ENCODE data around the gene TTC39B. TPM values are rescaled to one million over a fixed set of nuclear protein-coding genes. Genes with fewer than 3 reads are reported as not detected.

Gene TTC39B
- total RNA-seq, 1 experiment from 2014 or later, result 6.0 TPM

DNA sequence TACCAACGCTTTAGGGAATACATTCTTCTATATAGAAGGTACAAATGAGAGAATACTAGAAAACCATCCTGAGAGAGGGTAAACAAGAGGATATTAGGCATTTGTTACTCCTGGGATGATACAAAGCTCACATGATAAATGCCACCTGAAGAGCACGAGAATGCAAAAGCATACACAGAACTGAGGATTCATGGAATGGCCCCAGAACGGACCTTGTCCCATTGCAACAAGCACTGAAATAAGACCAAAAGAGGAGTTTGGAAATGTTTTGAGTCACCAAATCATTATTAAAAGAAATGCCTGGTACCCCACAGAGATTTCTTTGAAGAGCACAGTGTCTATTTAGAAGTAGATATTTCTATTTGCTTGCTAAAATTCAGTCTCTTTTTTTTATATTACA is 173.5 kb downstream of the TTC39B start:
- intact Hi-C loops (cut with micrococcal nuclease; ENCODE audit: unreplicated experiment), result no loop called here
- TF ChIP-seq, protein P1, sequence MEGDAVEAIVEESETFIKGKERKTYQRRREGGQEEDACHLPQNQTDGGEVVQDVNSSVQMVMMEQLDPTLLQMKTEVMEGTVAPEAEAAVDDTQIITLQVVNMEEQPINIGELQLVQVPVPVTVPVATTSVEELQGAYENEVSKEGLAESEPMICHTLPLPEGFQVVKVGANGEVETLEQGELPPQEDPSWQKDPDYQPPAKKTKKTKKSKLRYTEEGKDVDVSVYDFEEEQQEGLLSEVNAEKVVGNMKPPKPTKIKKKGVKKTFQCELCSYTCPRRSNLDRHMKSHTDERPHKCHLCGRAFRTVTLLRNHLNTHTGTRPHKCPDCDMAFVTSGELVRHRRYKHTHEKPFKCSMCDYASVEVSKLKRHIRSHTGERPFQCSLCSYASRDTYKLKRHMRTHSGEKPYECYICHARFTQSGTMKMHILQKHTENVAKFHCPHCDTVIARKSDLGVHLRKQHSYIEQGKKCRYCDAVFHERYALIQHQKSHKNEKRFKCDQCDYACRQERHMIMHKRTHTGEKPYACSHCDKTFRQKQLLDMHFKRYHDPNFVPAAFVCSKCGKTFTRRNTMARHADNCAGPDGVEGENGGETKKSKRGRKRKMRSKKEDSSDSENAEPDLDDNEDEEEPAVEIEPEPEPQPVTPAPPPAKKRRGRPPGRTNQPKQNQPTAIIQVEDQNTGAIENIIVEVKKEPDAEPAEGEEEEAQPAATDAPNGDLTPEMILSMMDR (IDR thresholded peaks at IDR 0.05; ENCODE audit: unreplicated experiment), result no peak
- H3K27ac Mint-ChIP-seq (ENCODE audit: unreplicated experiment), result no peak overlapping the region
- BruUV-seq (replicated peaks), result no TSS peak
- H3K4me3 Mint-ChIP-seq (ENCODE audit: low read depth, unreplicated experiment), result no peak overlapping the region
- H3K4me1 Mint-ChIP-seq (ENCODE audit: low read depth, unreplicated experiment), result peaks cover 9% of the 10 kb centered on the region
- CTCF ChIA-PET, result interaction anchor here (0.7 kb wide), 1 partner anchor 8 kb away, joined by 3 read pairs; no protein-coding TSS in a partner anchor
- DNase-seq, result no peak
- H3K27me3 Mint-ChIP-seq (ENCODE audit: unreplicated experiment), result peaks cover 7% of the 10 kb centered on the region
- no peaks in the 10 kb centered on the region for H3K9me3 Mint-ChIP-seq (ENCODE audit: low read depth, unreplicated experiment)
- H3K36me3 Mint-ChIP-seq (ENCODE audit: insufficient read depth, unreplicated experiment), result no peaks in the 10 kb centered on the region

DNA sequence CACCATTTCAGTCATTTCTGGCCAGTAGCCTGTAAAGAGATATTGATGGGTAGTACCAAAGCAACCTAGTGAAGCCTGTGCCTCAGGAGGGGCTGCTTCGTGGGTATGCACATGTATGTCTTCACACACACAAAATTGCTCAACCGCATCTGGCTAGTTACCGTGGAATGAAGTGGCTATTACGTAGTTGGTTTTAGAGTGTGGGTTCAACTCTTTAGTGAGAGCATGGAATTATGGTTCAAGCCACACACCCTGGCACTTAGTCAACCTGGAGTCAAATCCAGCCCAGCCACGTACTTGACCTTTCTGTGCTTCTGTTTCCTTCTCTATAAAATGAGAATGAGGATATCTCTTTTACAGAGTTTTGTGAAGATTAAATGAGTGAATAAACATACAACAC is 174.9 kb downstream of the TTC39B start:
- no peaks in the 10 kb centered on the region for H3K36me3 Mint-ChIP-seq (ENCODE audit: insufficient read depth, unreplicated experiment)
- intact Hi-C loops (cut with micrococcal nuclease; ENCODE audit: unreplicated experiment), result no loop called here
- TF ChIP-seq, protein P1 (IDR thresholded peaks at IDR 0.05; ENCODE audit: unreplicated experiment), result no peak
- H3K9me3 Mint-ChIP-seq (ENCODE audit: low read depth, unreplicated experiment), result no peaks in the 10 kb centered on the region
- no peak overlapping the region for H3K4me3 Mint-ChIP-seq (ENCODE audit: low read depth, unreplicated experiment)
- peaks cover 9% of the 10 kb centered on the region for H3K4me1 Mint-ChIP-seq (ENCODE audit: low read depth, unreplicated experiment)
- BruUV-seq (replicated peaks), result no TSS peak
- DNase-seq, result no peak
- H3K27me3 Mint-ChIP-seq (ENCODE audit: unreplicated experiment), result peaks cover 21% of the 10 kb centered on the region
- no peak overlapping the region for H3K27ac Mint-ChIP-seq (ENCODE audit: unreplicated experiment)
- CTCF ChIA-PET, result no interaction called here

DNA sequence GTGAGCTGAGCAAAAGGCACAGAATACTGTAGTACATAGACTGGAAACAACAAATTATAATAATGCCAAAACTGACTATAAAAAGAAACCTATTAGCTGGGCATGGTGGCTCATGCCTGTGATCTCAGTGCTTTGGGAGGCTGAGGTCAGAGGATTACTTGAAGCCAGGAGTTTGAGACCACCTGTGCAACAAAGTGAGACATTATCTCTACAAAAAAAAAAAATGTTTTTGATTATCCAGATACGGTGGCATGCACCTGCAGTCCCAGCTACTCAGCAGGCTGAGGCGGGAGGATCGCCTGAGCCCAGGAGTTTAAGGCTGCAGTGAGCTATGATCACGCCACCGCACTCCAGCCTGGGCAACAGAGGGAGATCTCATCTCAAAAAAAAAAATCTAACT is 175.9 kb downstream of the TTC39B start:
- TF ChIP-seq, protein P1 (IDR thresholded peaks at IDR 0.05; ENCODE audit: unreplicated experiment), result no peak
- Mint-ChIP-seq H3K27me3 (ENCODE audit: unreplicated experiment) (peaks cover 31% of the 10 kb centered on the region), H3K9me3 (ENCODE audit: low read depth, unreplicated experiment) (no peaks in the 10 kb centered on the region), H3K4me3 (ENCODE audit: low read depth, unreplicated experiment) (no peak overlapping the region), H3K36me3 (ENCODE audit: insufficient read depth, unreplicated experiment) (no peaks in the 10 kb centered on the region), H3K4me1 (ENCODE audit: low read depth, unreplicated experiment) (peaks cover 9% of the 10 kb centered on the region), H3K27ac (ENCODE audit: unreplicated experiment) (no peak overlapping the region)
- CTCF ChIA-PET, result interaction anchor here (0.7 kb wide), 1 partner anchor 163 kb away, joined by 3 read pairs; no protein-coding TSS in a partner anchor
- no peak for DNase-seq
- BruUV-seq (replicated peaks), result no TSS peak
- intact Hi-C loops (cut with micrococcal nuclease; ENCODE audit: unreplicated experiment), result no loop called here

DNA sequence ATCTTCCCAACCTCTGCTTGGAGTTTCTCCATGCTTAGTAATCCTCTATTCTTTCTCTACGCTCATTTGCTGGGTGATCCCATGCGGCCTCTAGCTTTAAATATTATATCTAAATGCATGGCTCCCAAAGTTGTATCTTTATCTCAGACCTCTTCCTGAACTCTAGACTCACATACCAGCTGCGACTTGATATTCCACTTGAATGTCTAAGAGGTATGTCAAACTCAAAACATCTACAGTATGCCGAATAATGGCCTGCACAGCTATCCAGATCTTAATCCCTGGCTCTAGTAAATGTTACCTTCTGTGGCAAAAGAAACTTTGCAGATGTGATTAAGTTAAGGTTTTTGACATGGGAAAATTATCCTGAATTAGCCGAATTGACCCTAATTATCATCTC is 179.2 kb downstream of the TTC39B start:
- CTCF ChIA-PET, result no interaction called here
- Mint-ChIP-seq H3K4me1 (ENCODE audit: low read depth, unreplicated experiment) (no peaks in the 10 kb centered on the region), H3K9me3 (ENCODE audit: low read depth, unreplicated experiment) (no peaks in the 10 kb centered on the region), H3K4me3 (ENCODE audit: low read depth, unreplicated experiment) (no peak overlapping the region), H3K27me3 (ENCODE audit: unreplicated experiment) (peaks cover 33% of the 10 kb centered on the region), H3K27ac (ENCODE audit: unreplicated experiment) (no peak overlapping the region), H3K36me3 (ENCODE audit: insufficient read depth, unreplicated experiment) (no peaks in the 10 kb centered on the region)
- TF ChIP-seq, protein P1 (IDR thresholded peaks at IDR 0.05; ENCODE audit: unreplicated experiment), result no peak
- BruUV-seq (replicated peaks), result no TSS peak
- DNase-seq, result no peak
- intact Hi-C loops (cut with micrococcal nuclease; ENCODE audit: unreplicated experiment), result no loop called here

All from Calu3 (cell line).